GM23248 (cell line): Measurements from ENCODE around the gene ESRRB. TPM values are rescaled to one million over a fixed set of nuclear protein-coding genes. Genes with fewer than 3 reads are reported as not detected.

ENCODE experiments used
- DNase-seq: peaks from one replicate; pipeline ENCODE4 v3.0.0-alpha.2; 2015
- H2AFZ ChIP-seq: fragments of 200-600 bp; sonication (generic); 2 replicates; pipeline ENCODE4 v1.6.1; 2016; ENCODE audit warnings: antibody characterized with exemption
- H3F3A ChIP-seq: fragments of 200-600 bp; sonication (generic); 2 replicates; pipeline ENCODE4 v1.6.1; 2016; ENCODE audit warnings: mild to moderate bottlenecking, antibody characterized with exemption, mixed run types; ENCODE audit not compliant: insufficient read depth
- H3K27ac ChIP-seq: fragments of 200-600 bp; sonication (generic); 2 replicates; pipeline ENCODE4 v1.5.1; 2016; ENCODE audit warnings: mild to moderate bottlenecking
- H3K27me3 ChIP-seq: fragments of 200-600 bp; sonication (generic); replicated peaks from 2 replicates; pipeline ENCODE4 v1.6.1; 2016; ENCODE audit warnings: mild to moderate bottlenecking; ENCODE audit not compliant: insufficient read depth
- H3K36me3 ChIP-seq: fragments of 200-600 bp; sonication (generic); 2 replicates; pipeline ENCODE4 v1.6.1; 2016; ENCODE audit warnings: low read depth, mild to moderate bottlenecking
- H3K4me1 ChIP-seq: fragments of 200-600 bp; sonication (generic); 2 replicates; pipeline ENCODE4 v1.6.1; 2016; ENCODE audit warnings: mild to moderate bottlenecking; ENCODE audit not compliant: insufficient read depth
- H3K4me2 ChIP-seq: fragments of 200-600 bp; sonication (generic); one replicate; pipeline ENCODE4 v1.6.1; 2016; ENCODE audit warnings: mild to moderate bottlenecking; ENCODE audit not compliant: unreplicated experiment
- H3K4me3 ChIP-seq: fragments of 200-600 bp; sonication (generic); 2 replicates; pipeline ENCODE4 v1.5.1; 2016; ENCODE audit warnings: mild to moderate bottlenecking
- H3K79me2 ChIP-seq: fragments of 200-600 bp; sonication (generic); 2 replicates; pipeline ENCODE4 v1.6.1; 2016; ENCODE audit warnings: mild to moderate bottlenecking; ENCODE audit not compliant: insufficient read depth
- H3K9ac ChIP-seq: fragments of 200-600 bp; sonication (generic); 2 replicates; pipeline ENCODE4 v1.6.1; 2016; ENCODE audit warnings: mild to moderate bottlenecking
- H3K9me2 ChIP-seq: fragments of 200-600 bp; sonication (generic); 2 replicates; pipeline ENCODE4 v1.6.1; 2016; ENCODE audit warnings: mixed run types, mild to moderate bottlenecking, moderate library complexity; ENCODE audit not compliant: insufficient read depth
- H3K9me3 ChIP-seq: fragments of 200-600 bp; sonication (generic); one replicate; pipeline ENCODE4 v1.6.1; 2017; ENCODE audit warnings: low read depth
- H4K20me1 ChIP-seq: fragments of 200-600 bp; sonication (generic); 2 replicates; pipeline ENCODE4 v1.6.0; 2016; ENCODE audit not compliant: insufficient read depth
- EZH2 ChIP-seq: fragments of 200-600 bp; sonication (generic); IDR thresholded peaks from 2 replicates; pipeline ENCODE4 v1.6.1; 2018; ENCODE audit warnings: antibody characterized with exemption, mild to moderate bottlenecking; ENCODE audit not compliant: insufficient read depth, poor library complexity, severe bottlenecking
- EZH2phosphoT487 ChIP-seq: fragments of 200-600 bp; sonication (generic); IDR thresholded peaks from 2 replicates; pipeline ENCODE4 v1.6.1; 2018; ENCODE audit warnings: antibody characterized with exemption, moderate library complexity, mild to moderate bottlenecking, low read depth; ENCODE audit not compliant: insufficient read depth
- WGBS, 2 experiments: methylation state at CpG; one replicate each; pipeline ENCODE4 v1.1.6; 2015 to 2017; ENCODE audit warnings: low lambda C conversion rate in 2 of 2, low coverage in 1 of 2; ENCODE audit errors: missing lambda C conversion rate in 2 of 2; 5-methylcytosine and 5-hydroxymethylcytosine counted together
- in situ Hi-C: fragments of 300-500 bp; cut with MboI; formaldehyde crosslinking; loops from 2 replicates; pipeline ENCODE4 v1.15.0; 2020
- polyA plus RNA-seq: library from polyadenylated mRNA; unstranded; fragments of >200 nt; fragmentation: Nextera tagmentation; extraction: Ambion mirVana; gene quantifications from 2 replicates; pipeline ENCODE4 v1.2.1, GENCODE V29; 2016
- total RNA-seq: library from RNA; depleted of rRNA; stranded (reverse); fragments of >200 nt; shearing (Covaris generic); gene quantifications from 2 replicates; pipeline ENCODE4 v1.2.3, GENCODE V29; 2014

ESRRB gene
- total and polyA plus RNA-seq, 2 experiments from 2014 or later: not detected

DNA sequence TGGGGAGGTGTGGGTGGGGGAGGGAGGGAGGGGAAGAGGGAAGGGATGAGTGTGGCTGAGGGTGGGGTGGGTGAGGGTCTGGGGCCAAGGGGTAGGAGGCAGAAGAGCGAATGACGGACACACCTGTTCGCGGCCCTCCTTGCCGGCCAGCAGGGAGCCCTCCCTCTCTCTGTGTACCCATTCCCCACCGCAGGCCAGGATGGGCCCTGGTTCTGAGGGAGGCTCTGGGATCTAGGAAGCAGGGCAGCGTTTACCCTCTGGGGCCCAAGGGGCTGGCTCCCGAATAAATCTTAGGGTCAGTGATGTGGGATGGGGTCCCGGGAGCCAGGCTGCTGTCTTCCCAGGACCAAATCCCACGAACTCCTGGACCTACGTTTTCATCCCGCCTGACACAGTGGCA is 46.0 kb upstream of the ESRRB start:
- WGBS, 2 experiments: 11 to 21% methylated on average over 7 to 11 of the region's 12 CpGs
- H3K4me1 ChIP-seq: no peaks in the 10 kb centered on the region
- H3K36me3 ChIP-seq: no peaks in the 10 kb centered on the region
- H3K9me3 ChIP-seq: no peaks in the 10 kb centered on the region
- H3K9ac ChIP-seq: no peak overlapping the region
- no peak overlapping the region for H3K27ac ChIP-seq
- TF ChIP-seq EZH2: no peak
- no peak for TF ChIP-seq EZH2phosphoT487
- in situ Hi-C loops: no loop called here
- H4K20me1 ChIP-seq: no peaks in the 10 kb centered on the region
- no peaks in the 10 kb centered on the region for H3F3A ChIP-seq
- H3K9me2 ChIP-seq: no peaks in the 10 kb centered on the region
- no peak overlapping the region for H3K4me3 ChIP-seq
- H3K27me3 ChIP-seq: peaks cover 31% of the 10 kb centered on the region
- no peak overlapping the region for H2AFZ ChIP-seq
- no peak for DNase-seq
- no peak overlapping the region for H3K4me2 ChIP-seq
- no peaks in the 10 kb centered on the region for H3K79me2 ChIP-seq

DNA sequence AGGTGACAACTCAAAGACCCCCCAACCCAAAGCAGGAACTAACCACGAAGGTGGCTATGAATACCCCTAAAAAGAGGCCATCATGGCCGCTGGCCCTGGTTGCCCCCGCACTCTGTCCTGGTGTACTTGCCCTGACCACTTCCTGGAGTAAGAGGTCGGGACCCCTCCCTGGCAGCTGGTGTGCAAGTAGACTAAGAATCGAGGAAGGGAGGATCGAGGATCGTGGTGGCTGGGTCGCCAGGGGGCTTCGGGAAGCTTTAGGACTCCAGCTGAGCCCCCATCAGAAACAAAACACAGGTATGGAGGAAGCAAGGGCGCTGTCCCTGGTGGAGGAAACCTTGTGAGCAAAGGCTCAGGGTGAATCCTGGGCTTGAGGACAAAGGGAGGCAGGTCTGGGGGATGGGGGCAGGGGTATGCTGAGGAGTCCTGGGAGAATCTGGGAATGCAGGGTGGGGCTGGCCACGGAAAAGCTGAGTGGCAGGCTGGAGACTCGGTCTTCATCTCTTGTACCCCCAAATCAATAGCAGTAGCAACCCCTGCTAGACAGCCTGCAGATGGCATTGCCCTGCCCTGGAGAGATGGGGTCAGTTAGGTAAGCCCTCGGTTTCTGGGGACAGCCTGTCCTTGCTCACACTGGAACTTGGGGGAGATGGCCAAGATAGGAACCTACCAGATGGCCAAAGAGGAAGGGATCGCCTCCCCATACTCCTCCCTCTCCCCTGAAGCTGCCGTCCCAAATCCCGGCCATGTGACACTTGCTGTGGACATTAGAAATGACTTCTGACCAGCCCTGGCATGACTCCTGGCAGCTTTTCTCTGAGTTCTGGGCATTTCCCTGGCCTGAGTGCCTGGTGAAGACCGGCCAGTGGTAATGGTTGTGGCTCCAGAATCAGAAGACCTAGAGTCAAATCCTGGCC is 45.3 kb upstream of the ESRRB start:
- no peaks in the 10 kb centered on the region for H3F3A ChIP-seq
- H3K9me3 ChIP-seq: no peaks in the 10 kb centered on the region
- no peak overlapping the region for H2AFZ ChIP-seq
- H3K79me2 ChIP-seq: no peaks in the 10 kb centered on the region
- no peaks in the 10 kb centered on the region for H3K36me3 ChIP-seq
- no peak overlapping the region for H3K4me3 ChIP-seq
- H4K20me1 ChIP-seq: no peaks in the 10 kb centered on the region
- H3K27me3 ChIP-seq: peaks cover 31% of the 10 kb centered on the region
- DNase-seq: no peak
- no peak overlapping the region for H3K27ac ChIP-seq
- H3K4me2 ChIP-seq: no peak overlapping the region
- in situ Hi-C loops: no loop called here
- TF ChIP-seq EZH2phosphoT487 (no peak), EZH2 (no peak)
- WGBS, 2 experiments: 36 to 40% methylated on average over 17 of the region's 17 CpGs
- H3K9ac ChIP-seq: no peak overlapping the region
- H3K9me2 ChIP-seq: no peaks in the 10 kb centered on the region
- H3K4me1 ChIP-seq: no peaks in the 10 kb centered on the region

DNA sequence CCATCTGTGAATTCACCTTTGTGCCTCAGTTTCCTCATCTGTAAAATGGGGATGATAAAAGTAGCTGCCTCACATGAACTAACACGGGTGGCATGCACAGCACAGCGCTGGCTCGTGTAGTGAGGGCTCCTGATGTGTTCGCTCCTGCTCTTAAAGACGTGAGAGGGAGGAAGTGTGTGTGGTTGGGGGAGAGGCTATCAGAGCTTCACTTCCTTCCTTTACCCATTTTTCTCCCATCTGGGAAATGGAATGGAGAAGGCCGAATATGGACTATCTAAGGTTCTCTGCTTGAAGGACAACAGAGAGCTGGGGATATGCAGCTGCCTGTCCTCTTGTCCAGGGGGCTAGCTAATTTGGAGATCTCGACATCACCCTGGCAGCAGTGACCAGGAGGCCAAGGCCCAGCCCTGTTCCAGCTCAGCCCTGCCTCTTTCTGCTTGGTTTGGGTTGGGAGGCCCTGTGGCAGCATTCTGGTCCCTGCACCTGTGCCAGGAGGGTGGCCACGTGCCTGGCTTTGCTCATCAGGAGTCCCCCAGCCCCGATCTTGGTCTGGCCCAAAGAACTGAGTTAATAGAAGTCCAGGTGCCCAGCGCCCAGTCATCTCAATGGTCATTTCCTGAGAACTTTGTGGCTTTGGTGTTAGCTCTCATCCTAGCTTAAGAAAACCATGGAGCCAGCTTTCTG is 44.5 kb upstream of the ESRRB start:
- Histone ChIP-seq H3K9me3 (no peaks in the 10 kb centered on the region), H3K9ac (no peak overlapping the region), H4K20me1 (no peaks in the 10 kb centered on the region), H3K27ac (no peak overlapping the region), H3K4me3 (no peak overlapping the region), H2AFZ (no peak overlapping the region), H3K4me2 (no peak overlapping the region), H3F3A (no peaks in the 10 kb centered on the region), H3K4me1 (no peaks in the 10 kb centered on the region), H3K27me3 (peaks cover 31% of the 10 kb centered on the region), H3K79me2 (no peaks in the 10 kb centered on the region), H3K36me3 (no peaks in the 10 kb centered on the region), H3K9me2 (no peaks in the 10 kb centered on the region)
- TF ChIP-seq EZH2 (no peak), EZH2phosphoT487 (no peak)
- 45 to 48% methylated on average over 10 of the region's 10 CpGs for WGBS, 2 experiments
- no peak for DNase-seq
- in situ Hi-C loops: no loop called here

DNA sequence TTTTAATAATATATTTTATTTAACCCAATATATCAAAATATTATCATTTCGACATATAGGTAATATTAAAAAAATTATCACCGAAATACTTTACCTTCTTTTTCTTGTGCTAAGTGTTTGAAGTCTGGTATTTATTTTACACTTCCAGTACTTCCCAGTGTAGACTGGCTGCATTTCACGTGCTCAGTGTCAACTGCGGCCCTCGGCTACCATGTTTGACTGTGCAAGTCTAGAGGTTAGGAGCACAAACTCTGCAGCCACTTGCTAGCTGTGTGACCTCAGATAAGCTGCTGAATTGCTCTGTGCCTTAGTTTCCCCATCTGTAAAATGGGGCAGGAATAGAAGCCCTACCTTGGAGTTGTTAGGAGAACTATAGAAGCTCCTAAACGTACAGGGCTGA is 42.3 kb upstream of the ESRRB start:
- Histone ChIP-seq H3K27ac (no peak overlapping the region), H3K27me3 (peaks cover 20% of the 10 kb centered on the region), H3K9me2 (no peaks in the 10 kb centered on the region), H3K4me3 (no peak overlapping the region), H3K9me3 (no peaks in the 10 kb centered on the region), H3F3A (no peaks in the 10 kb centered on the region), H3K9ac (no peak overlapping the region), H3K4me1 (no peaks in the 10 kb centered on the region), H3K36me3 (no peaks in the 10 kb centered on the region), H3K79me2 (no peaks in the 10 kb centered on the region), H2AFZ (no peak overlapping the region), H4K20me1 (no peaks in the 10 kb centered on the region), H3K4me2 (no peak overlapping the region)
- no peak for TF ChIP-seq EZH2phosphoT487
- no peak for TF ChIP-seq EZH2
- 76 to 77% methylated on average over 6 of the region's 6 CpGs for WGBS, 2 experiments
- no peak for DNase-seq
- in situ Hi-C loops: no loop called here
